Measurements from ENCODE around the gene CDC16.

Gene CDC16

DNA sequence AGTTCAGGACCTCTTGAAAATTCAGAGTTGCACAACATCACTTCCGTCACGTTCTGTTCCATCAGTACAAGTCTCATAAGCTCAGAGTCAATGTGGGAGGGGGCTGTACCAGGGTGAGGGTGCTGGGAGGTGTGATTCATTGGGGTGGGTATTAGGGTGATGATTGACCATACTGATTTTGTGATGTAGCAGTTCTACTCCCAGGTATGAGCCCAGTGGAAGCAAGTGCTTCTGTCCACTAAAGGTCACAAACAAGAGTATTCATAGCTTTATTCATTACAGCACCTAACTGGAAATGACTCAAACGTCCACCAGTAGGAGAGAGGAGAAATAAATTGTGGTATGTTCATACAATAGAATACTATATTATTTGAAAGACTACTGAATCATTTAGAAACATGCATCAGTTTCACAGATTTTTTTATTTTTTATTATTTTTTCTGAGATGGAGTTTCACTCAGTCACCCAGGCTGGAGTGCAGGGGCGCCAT lies 34.6 kb downstream of the CDC16 start:
- TF ChIP-seq, protein P1, sequence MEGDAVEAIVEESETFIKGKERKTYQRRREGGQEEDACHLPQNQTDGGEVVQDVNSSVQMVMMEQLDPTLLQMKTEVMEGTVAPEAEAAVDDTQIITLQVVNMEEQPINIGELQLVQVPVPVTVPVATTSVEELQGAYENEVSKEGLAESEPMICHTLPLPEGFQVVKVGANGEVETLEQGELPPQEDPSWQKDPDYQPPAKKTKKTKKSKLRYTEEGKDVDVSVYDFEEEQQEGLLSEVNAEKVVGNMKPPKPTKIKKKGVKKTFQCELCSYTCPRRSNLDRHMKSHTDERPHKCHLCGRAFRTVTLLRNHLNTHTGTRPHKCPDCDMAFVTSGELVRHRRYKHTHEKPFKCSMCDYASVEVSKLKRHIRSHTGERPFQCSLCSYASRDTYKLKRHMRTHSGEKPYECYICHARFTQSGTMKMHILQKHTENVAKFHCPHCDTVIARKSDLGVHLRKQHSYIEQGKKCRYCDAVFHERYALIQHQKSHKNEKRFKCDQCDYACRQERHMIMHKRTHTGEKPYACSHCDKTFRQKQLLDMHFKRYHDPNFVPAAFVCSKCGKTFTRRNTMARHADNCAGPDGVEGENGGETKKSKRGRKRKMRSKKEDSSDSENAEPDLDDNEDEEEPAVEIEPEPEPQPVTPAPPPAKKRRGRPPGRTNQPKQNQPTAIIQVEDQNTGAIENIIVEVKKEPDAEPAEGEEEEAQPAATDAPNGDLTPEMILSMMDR (IDR thresholded peaks at IDR 0.05; ENCODE audit: low read depth, low read length) = no peak
- no peak for DNase-seq
- Histone ChIP-seq H3K27ac (no peak overlapping the region), H3K36me3 (peaks cover 83% of the 10 kb centered on the region), H3K9me3 (ENCODE audit: severe bottlenecking) (no peaks in the 10 kb centered on the region), H3K27me3 (ENCODE audit: insufficient read depth, low read depth, severe bottlenecking) (no peaks in the 10 kb centered on the region), H3K4me3 (ENCODE audit: low read depth, low read length) (no peak overlapping the region)

DNA sequence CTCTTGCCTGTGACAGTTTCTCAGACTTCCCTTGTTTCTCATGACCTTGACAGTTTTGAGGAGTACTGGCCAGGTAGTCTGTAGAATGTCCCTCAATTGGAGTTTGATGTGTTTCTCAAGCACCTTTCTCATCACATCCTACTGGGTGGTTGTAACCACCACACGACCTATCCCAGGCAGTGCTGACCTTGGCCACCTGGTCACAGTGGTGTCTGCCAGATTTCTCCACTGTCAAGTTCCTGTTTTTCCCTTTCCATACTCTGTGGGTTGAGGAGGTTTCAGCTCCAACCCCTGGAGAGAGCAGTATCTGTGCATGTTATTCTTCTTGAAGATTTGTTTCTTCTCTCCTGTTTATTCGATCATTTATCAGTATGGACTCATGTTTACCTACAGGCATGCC lies 38.3 kb downstream of the CDC16 start:
- Histone ChIP-seq H3K27ac (no peak overlapping the region), H3K4me3 (ENCODE audit: low read depth, low read length) (no peak overlapping the region), H3K36me3 (peaks cover 79% of the 10 kb centered on the region), H3K9me3 (ENCODE audit: severe bottlenecking) (no peaks in the 10 kb centered on the region), H3K27me3 (ENCODE audit: insufficient read depth, low read depth, severe bottlenecking) (no peaks in the 10 kb centered on the region)
- TF ChIP-seq, protein P1 (IDR thresholded peaks at IDR 0.05; ENCODE audit: low read depth, low read length) = no peak
- no peak for DNase-seq

DNA sequence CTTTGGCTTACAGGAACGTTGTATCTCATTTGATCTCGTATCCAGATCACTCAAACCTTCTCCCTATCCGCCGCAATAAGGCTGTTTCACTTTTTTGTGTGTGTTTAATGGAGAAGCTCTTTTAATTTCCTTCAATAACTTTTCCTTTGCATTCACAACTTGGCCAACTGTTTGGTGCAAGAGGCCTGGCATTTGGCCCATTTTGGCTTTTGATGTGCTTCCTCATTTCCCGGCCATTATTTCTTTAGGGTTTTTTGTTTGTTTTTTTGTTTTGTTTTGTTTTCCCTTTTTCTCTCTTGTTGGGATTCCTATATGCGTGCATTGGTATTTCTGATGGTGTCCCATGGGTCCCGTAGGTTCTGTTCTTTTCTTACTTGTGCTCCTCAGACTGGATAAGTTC lies 40.6 kb downstream of the CDC16 start:
- TF ChIP-seq, protein P1 (IDR thresholded peaks at IDR 0.05; ENCODE audit: low read depth, low read length) = no peak
- Histone ChIP-seq H3K27me3 (ENCODE audit: insufficient read depth, low read depth, severe bottlenecking) (no peaks in the 10 kb centered on the region), H3K4me3 (ENCODE audit: low read depth, low read length) (no peak overlapping the region), H3K27ac (no peak overlapping the region), H3K9me3 (ENCODE audit: severe bottlenecking) (no peaks in the 10 kb centered on the region), H3K36me3 (peaks cover 56% of the 10 kb centered on the region)
- DNase-seq = no peak

DNA sequence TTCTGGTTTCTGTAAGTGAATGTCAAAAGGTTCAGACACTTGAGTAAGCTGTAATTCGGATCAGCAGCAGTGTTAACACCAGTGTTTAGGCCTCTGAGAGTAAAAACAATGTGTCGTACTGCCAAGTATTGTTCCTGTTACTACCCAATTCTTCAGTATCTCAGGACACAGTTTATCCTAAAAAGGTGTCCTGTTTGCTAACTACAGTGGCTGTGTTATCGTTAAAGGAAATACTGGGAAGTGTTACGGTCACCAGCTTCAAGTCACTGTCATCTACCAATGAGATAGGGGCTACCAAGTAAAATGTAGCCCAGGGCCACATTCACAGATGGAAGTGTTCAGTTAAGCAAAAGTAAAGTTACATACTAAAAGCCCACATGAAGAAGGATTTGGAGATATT lies 44.4 kb downstream of the CDC16 start:
- Histone ChIP-seq H3K4me3 (ENCODE audit: low read depth, low read length) (no peak overlapping the region), H3K36me3 (peaks cover 55% of the 10 kb centered on the region), H3K27ac (no peak overlapping the region; the same call in 1 of the 2 replicates), H3K9me3 (ENCODE audit: severe bottlenecking) (no peaks in the 10 kb centered on the region), H3K27me3 (ENCODE audit: insufficient read depth, low read depth, severe bottlenecking) (no peaks in the 10 kb centered on the region)
- DNase-seq = no peak
- TF ChIP-seq, protein P1 (IDR thresholded peaks at IDR 0.05; ENCODE audit: low read depth, low read length) = no peak

DNA sequence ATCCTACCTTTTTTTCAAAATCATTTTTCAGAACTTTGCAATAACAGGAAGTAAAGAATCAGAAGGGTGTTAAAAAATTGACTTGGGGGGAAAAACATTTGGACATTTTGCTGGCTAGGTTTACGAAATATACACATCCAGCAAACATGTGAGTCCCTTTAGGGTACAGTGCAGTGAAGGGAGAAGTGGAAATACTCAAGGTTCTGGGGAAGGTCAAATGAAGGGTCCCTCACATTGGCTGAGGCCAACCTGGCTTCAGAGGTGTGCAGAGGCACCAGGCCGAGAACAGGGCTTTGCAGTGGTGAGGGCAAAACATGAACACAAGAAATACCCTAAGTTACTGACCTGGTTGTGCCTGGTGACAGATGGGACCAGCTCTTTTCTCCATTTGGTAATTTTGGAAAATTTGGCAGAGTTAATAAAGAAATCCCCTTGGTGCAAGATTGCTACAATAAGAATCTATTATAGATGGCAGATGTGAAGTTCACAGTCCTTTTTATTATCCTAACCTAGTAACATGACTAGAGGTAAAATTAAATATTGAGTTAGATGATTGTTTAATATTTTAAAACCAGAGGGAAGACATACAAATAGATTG lies 45.2 kb downstream of the CDC16 start:
- peaks cover 55% of the 10 kb centered on the region for H3K36me3 ChIP-seq
- no peaks in the 10 kb centered on the region for H3K27me3 ChIP-seq (ENCODE audit: insufficient read depth, low read depth, severe bottlenecking)
- no peak for DNase-seq
- TF ChIP-seq, protein P1 (IDR thresholded peaks at IDR 0.05; ENCODE audit: low read depth, low read length) = no peak
- no peaks in the 10 kb centered on the region for H3K9me3 ChIP-seq (ENCODE audit: severe bottlenecking)
- H3K4me3 ChIP-seq (ENCODE audit: low read depth, low read length) = peak overlapping the region; percentile 71
- peak overlapping the region; percentile 100 for H3K27ac ChIP-seq

All from WERI-Rb-1 (cell line).